Glutamatergic neuron (in vitro differentiated cells): ENCODE measurements around the gene SOX15. TPM values are rescaled to one million over a fixed set of nuclear protein-coding genes. Genes with fewer than 3 reads are reported as not detected.
A peak's percentile ranks its signal among the peaks of the same experiment; 100 is the strongest.

ENCODE experiments used
- DNase-seq: peaks from one replicate; pipeline ENCODE4 v3.0.0; 2022
- H3K27ac Mint-ChIP-seq: one replicate; pipeline ENCODE4 v1.8.0; 2020; ENCODE audit warnings: mild to moderate bottlenecking, mixed read lengths, inconsistent platforms; ENCODE audit not compliant: unreplicated experiment
- H3K27me3 Mint-ChIP-seq: one replicate; pipeline ENCODE4 v1.8.0; 2020; ENCODE audit warnings: mild to moderate bottlenecking, moderate library complexity, mixed read lengths, inconsistent platforms; ENCODE audit not compliant: unreplicated experiment
- H3K36me3 Mint-ChIP-seq: one replicate; pipeline ENCODE4 v1.8.0; 2020; ENCODE audit warnings: mild to moderate bottlenecking, mixed read lengths, inconsistent platforms; ENCODE audit not compliant: unreplicated experiment
- H3K4me1 Mint-ChIP-seq: one replicate; pipeline ENCODE4 v1.8.0; 2020; ENCODE audit warnings: mild to moderate bottlenecking, low read depth, mixed read lengths, inconsistent platforms; ENCODE audit not compliant: unreplicated experiment
- H3K4me3 Mint-ChIP-seq: one replicate; pipeline ENCODE4 v1.8.0; 2020; ENCODE audit warnings: mild to moderate bottlenecking, mixed read lengths, inconsistent platforms; ENCODE audit not compliant: unreplicated experiment
- H3K9me3 Mint-ChIP-seq: one replicate; pipeline ENCODE4 v1.8.0; 2020; ENCODE audit warnings: mild to moderate bottlenecking, moderate library complexity, mixed read lengths, inconsistent platforms; ENCODE audit not compliant: unreplicated experiment
- total RNA-seq: library from RNA; stranded (reverse); fragmentation: NEBNext Ultra II Directional; extraction: Animal tissue kit (Norgen Biotek cat#: 25700); gene quantifications from one replicate; pipeline ENCODE4 v1.2.1, GENCODE V29; 2021; ENCODE audit not compliant: unreplicated experiment
- TF ChIP-seq, protein P1 (sequence below): fragments of 200-600 bp; sonication (generic); IDR thresholded peaks from one replicate; pipeline ENCODE4 v1.5.0; 2021; ENCODE audit not compliant: partially characterized antibody, unreplicated experiment

The SOX15 gene
- total RNA-seq, 1 donor from 2014 or later = 1.7 TPM

DNA sequence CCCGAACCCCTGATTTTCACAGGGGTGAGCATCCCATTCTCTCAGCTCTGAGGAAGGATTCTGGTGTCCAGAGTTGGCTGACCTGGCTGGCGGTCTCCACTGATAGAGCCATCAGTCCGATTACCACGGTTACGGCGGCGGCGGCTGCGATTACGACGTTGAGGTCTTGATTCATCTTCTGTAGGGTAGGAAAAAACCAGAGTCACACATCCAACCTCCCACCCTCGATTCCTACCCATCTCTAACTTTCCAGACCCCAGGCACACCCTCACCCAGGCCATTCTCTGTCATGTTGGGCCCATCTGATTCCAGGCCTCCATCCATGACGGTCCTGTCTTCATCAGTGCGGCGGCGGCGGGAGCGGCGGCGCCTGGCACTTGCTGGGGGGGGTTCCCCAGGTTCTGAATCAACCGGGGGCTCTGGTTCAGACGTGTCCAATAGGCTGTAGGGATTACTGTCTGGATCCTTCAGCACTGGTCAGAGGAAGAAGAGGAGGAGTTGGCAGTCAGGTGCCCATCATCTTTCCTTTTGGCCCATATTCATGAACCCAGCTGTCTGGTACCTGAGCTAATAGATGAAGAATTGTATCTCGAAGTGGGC is 2.6 kb upstream of the SOX15 start:
- no peak for DNase-seq
- peaks cover 15% of the 10 kb centered on the region for H3K4me1 Mint-ChIP-seq
- H3K4me3 Mint-ChIP-seq = no peak overlapping the region
- H3K9me3 Mint-ChIP-seq = peaks cover 1% of the 10 kb centered on the region
- H3K36me3 Mint-ChIP-seq = no peaks in the 10 kb centered on the region
- H3K27me3 Mint-ChIP-seq = peaks cover 7% of the 10 kb centered on the region
- TF ChIP-seq, protein P1, sequence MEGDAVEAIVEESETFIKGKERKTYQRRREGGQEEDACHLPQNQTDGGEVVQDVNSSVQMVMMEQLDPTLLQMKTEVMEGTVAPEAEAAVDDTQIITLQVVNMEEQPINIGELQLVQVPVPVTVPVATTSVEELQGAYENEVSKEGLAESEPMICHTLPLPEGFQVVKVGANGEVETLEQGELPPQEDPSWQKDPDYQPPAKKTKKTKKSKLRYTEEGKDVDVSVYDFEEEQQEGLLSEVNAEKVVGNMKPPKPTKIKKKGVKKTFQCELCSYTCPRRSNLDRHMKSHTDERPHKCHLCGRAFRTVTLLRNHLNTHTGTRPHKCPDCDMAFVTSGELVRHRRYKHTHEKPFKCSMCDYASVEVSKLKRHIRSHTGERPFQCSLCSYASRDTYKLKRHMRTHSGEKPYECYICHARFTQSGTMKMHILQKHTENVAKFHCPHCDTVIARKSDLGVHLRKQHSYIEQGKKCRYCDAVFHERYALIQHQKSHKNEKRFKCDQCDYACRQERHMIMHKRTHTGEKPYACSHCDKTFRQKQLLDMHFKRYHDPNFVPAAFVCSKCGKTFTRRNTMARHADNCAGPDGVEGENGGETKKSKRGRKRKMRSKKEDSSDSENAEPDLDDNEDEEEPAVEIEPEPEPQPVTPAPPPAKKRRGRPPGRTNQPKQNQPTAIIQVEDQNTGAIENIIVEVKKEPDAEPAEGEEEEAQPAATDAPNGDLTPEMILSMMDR = no peak
- no peak overlapping the region for H3K27ac Mint-ChIP-seq

DNA sequence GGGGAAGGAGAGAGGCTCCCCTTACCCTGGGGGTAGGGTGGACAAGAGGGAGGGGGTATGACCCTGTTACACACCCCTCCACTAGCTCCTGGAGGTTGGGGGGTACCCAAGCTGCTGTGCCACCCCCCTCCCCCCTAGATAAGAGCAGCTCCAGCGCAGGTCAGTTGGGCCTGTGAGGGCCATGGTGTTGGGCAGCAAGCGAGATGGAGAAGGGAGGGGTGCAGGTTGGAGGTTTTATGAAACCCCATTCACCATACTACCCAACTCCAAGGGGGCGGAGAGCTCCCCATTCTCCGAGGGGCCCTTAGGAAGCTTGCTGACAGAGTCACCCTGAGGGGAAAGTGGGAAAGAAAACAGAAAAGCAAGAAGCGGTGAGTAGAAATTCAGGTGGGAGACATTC is 1.7 kb upstream of the SOX15 start:
- Mint-ChIP-seq H3K4me1 (peaks cover 15% of the 10 kb centered on the region), H3K27ac (no peak overlapping the region)

DNA sequence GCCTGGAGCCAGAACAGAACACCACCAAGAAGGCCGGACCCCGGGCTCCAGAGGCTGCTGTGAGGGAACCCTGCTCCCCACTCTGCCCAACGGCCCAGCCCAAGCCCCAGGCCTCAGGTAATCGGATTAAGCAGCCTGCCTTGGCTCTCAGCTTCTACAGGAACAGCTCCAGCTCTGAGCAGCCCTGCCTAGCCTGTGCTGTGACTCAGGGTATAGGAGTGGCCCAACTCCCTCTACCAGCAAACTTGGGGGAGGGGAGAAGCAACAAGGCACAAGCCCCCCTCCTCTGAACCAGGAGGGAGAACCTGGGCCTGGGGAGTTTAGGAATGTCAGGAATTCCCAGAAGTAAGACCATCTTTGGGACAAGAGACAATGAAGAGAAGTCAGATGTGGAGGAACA is 849 bp upstream of the SOX15 start:
- Mint-ChIP-seq H3K27me3 (peaks cover 7% of the 10 kb centered on the region), H3K36me3 (no peaks in the 10 kb centered on the region), H3K4me1 (peaks cover 15% of the 10 kb centered on the region), H3K9me3 (peaks cover 1% of the 10 kb centered on the region), H3K4me3 (no peak overlapping the region), H3K27ac (peak overlapping the region; percentile 59)
- TF ChIP-seq, protein P1 = no peak
- DNase-seq = no peak

More for the DNA sequence above, 1.7 kb upstream of the SOX15 start:
- DNase-seq = no peak
- peaks cover 7% of the 10 kb centered on the region for H3K27me3 Mint-ChIP-seq
- peaks cover 1% of the 10 kb centered on the region for H3K9me3 Mint-ChIP-seq
- no peak overlapping the region for H3K4me3 Mint-ChIP-seq
- TF ChIP-seq, protein P1 = no peak
- no peaks in the 10 kb centered on the region for H3K36me3 Mint-ChIP-seq

DNA sequence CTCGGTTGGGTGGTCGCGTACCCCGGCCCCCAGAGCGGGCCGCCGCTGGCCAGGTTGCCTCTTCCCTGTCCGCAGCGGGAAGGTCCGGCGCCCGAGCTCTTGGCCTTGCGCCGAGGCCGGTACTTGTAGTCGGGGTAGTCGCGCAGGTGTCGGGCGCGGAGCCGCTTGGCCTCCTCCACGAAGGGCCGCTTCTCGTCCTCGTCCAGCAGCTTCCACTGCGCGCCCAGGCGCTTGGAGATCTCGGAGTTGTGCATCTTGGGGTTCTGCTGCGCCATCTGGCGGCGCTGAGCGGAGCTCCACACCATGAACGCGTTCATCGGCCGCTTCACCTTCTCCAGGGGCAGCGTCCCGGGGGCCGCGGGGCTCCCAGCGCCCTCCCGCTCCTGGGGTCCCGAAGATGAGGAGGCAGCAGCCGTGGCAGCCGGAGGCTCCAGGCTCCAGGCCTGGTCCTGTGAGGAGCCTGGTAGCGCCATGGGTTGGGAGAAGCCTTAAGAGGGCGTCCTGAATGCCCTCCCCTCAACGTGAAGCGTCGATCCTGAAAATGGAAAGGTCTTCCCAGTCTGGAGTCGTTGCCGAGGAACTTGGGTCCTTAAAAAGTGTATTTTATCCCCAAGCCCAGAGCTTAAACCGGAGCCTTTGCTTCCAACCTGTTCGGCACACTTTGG is 558 bp downstream of the SOX15 start:
- H3K4me1 Mint-ChIP-seq = peaks cover 12% of the 10 kb centered on the region
- H3K36me3 Mint-ChIP-seq = no peaks in the 10 kb centered on the region
- TF ChIP-seq, protein P1 = peak; percentile 83
- H3K27ac Mint-ChIP-seq = peak overlapping the region; percentile 12
- no peak overlapping the region for H3K4me3 Mint-ChIP-seq
- peaks cover 4% of the 10 kb centered on the region for H3K9me3 Mint-ChIP-seq
- H3K27me3 Mint-ChIP-seq = peaks cover 10% of the 10 kb centered on the region
- DNase-seq = peak; percentile 87

DNA sequence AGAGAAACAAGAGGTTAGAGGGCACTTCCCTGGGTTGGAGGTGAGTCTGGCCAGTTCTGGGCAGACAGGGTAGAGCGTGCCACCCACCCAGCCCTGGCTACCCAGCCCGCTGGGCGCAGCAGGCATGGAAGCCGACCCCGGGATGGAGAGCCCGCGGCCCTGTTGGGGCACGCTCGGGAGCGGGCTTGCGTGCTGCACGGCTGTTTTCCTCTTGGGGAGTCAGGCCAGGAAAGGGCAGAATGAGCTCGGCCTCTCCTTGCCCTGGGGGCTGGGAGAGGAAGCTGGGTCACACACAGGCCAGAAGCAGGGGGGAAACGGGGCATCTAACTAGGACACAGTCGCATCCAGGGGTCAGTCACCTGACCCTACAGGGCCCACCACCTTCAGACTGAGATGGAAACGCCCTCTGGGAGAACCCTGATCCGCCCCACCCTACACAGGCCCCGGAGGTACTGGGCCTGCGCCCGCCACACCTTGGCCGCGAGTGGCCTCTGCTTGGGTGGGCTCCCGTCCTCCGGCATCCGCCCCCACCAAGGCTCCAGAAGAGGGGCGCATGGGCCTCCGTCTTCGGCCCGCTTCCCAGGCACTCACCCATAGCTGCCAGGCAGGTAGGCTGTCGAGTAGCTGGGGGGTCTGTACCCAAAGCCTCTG is 1.2 kb downstream of the SOX15 start:
- peaks cover 11% of the 10 kb centered on the region for H3K9me3 Mint-ChIP-seq
- H3K36me3 Mint-ChIP-seq = no peaks in the 10 kb centered on the region
- H3K27me3 Mint-ChIP-seq = peaks cover 13% of the 10 kb centered on the region
- no peak overlapping the region for H3K4me3 Mint-ChIP-seq
- peaks cover 8% of the 10 kb centered on the region for H3K4me1 Mint-ChIP-seq
- TF ChIP-seq, protein P1 = no peak
- DNase-seq = no peak
- no peak overlapping the region for H3K27ac Mint-ChIP-seq
